HG03175 (cell line): Measurements from ENCODE around the gene MFGE8.

Experiments
- ATAC-seq: cut with Tn5 transposase; IDR thresholded peaks from one replicate; pipeline ENCODE4 v1.9.1; 2021; ENCODE audit warnings: mild to moderate bottlenecking, moderate library complexity; ENCODE audit not compliant: unreplicated experiment

Gene MFGE8

DNA sequence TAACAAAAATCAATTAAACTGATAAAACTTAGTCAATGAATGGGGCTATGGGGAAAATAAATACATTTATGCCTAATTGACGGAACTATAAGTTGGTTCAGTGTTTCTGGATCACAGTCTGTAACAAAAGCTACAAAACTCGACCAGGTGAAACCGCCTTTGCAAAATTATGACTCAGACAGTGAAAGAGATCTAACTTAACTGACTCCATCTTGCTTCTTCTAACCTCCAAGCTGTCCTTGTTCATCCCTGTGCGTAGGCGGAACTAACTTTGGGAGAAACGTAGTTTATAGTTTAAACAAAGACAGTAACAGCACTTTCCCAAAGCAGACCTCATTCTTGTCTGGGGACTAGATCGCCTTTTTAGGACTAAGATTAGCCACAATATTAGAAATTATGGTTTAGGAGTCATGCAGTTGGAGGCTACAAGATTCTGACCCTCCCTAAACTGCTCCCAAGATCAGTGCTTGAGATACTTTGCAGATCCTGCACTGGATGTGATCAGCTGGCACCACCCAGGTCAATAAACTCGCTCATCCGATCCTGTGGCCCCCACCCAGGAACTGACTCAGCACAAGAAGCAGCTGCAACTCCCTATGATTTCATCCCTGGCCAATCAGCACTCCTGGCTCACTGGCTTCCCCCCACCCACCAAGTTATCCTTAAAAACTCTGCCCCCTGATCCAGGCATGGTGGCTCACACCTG lies 7.2 kb upstream of the MFGE8 start:
- no peak for ATAC-seq

DNA sequence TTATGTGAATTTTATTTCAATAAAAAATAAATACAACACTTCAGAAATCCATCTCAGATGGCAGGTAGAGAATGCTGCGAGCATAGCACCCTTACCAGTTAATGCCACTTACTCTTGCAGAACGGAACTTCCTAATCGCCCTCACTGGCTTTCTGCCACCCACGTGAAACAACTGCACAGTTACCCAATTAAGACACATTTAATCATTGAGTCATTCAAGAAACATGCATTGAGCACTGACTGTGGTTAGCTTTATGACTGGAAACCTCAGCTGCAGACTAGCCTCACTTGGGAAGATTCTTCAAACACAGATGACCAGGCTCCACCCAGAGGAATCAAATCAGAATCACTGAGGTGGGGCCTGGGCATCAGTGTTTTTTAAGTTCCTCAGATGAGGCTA lies 5.6 kb upstream of the MFGE8 start:
- ATAC-seq: peak; percentile 71

DNA sequence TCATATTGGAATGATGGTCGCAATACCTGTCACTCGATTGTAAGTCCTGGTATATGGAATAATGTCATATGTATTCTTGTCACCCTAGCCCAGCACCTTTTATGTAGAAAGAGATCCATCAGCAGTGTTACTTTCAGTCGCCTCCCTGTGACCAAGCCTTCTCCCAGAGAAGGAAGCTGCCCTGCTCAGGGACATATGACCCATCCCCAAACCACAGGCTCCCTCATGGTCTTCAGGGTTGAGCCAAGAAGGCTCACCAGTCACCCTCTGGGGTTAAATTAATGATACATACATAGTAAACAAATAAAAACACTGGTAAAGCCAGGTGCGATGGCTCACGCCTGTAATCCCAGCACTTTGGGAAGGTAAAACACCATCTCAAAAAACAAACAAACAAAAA lies 4.6 kb upstream of the MFGE8 start:
- no peak for ATAC-seq

DNA sequence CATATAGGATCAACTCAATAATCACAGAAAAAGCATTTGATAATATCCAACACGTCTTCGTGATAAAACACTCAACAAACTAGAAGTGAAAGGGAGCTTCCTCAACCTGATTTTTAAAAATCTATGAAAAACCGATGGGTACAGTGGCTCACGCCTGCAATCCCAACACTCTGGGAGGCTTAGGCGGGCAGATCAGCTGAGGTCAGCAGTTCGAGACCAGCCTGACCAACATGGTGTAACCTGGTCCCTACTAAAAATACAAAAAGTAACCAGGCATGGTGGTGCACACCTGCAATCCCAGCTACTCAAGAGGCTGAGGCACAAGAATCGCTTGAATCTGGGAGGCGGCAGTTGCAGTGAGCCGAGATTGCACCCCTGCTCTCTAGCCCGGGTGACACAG lies 2.2 kb upstream of the MFGE8 start:
- no peak for ATAC-seq

DNA sequence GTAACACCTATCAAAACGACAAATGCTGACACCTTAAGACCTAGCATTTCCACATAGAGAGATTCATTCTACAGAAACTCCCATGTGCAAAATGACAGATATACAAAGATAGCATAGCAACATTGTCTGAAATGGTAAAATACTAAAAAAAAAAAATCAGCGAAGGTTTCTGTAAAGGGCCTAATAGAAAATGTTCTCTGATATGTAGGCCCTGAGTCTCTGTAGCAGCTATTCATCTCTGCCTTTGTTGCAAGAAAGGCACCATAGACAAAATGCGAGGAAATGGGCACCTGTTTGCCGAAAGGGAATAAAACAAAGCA lies 631 bp upstream of the MFGE8 start:
- ATAC-seq: no peak

DNA sequence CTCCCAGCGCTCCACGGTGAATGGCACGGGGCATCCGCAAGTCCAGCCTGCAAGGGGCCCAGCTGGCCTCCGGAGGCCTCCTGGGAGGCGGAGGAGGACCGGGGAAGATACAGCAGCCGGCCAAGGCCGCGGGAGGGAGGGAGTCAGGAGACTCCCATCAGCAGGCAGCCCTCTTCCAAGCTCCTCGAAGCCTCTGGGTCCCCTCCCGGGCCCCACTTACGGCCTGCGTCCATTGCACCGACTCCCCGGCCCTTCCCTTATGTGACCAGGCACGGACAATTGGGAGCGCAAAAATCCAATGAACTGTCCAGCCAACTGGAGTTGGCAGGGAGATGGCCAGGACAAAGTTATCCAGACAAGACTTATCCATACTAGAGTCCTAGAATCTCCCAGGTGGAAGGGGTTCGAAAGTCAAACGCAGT lies 668 bp downstream of the MFGE8 start:
- no peak for ATAC-seq

DNA sequence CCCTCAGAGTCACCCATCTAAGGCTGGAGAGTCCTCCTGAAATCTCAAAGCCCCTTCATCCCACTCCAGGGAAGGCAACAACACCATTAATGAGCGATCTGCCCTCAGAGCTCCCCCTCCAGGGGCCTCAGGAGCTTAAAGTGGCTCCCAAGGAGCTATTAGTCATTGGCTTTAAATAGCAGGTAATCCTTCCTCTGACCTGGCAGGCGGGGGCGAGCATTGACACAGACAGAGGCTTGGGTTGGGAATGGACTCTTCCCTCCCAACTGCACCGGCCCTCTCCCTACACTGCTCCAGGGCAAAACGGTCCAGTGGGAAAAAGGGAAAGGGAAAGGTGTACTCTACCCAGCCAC lies 1.4 kb downstream of the MFGE8 start:
- ATAC-seq: no peak

DNA sequence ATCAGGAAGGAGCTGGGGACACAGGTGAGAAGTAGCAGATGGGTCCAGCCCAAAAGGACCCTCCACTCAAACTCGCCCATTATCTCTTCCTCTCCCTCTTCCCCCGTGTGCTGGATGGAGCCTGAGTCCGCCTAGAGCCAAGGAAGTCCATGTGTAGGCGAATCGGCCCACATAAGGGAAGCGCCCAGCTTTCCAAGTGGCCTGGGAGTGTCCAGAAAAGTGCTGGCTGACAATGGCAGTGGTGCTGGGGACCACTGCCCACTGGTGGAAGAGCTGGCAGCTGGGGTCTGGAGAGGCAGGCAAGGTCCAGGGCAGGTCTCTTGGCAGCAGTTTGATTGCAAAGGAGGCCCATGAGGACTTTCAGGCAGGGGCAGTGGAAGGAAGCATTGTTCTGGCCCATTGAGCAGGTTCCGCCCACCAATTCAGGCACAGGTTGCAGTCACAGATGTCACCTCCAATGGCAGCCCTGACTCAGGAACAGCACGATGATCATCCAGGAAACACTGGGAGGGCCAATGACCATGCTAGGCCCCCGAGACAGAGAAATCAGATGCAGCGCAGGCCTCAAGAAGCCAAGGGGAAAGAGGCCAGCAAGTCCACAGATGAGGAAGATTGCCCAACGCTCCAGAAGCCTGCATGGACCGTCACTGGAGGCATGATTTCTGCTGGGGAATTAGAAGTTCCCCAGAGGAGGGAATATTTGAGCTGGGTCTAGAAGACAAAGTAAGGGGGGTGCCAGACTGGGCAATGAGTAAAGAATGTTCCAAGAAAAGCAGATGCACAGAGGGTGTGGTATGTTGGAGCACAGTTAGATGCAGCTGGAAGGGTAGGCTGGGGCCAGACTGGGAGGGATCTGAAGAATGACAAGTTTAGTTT lies 3.0 kb downstream of the MFGE8 start:
- ATAC-seq: no peak

DNA sequence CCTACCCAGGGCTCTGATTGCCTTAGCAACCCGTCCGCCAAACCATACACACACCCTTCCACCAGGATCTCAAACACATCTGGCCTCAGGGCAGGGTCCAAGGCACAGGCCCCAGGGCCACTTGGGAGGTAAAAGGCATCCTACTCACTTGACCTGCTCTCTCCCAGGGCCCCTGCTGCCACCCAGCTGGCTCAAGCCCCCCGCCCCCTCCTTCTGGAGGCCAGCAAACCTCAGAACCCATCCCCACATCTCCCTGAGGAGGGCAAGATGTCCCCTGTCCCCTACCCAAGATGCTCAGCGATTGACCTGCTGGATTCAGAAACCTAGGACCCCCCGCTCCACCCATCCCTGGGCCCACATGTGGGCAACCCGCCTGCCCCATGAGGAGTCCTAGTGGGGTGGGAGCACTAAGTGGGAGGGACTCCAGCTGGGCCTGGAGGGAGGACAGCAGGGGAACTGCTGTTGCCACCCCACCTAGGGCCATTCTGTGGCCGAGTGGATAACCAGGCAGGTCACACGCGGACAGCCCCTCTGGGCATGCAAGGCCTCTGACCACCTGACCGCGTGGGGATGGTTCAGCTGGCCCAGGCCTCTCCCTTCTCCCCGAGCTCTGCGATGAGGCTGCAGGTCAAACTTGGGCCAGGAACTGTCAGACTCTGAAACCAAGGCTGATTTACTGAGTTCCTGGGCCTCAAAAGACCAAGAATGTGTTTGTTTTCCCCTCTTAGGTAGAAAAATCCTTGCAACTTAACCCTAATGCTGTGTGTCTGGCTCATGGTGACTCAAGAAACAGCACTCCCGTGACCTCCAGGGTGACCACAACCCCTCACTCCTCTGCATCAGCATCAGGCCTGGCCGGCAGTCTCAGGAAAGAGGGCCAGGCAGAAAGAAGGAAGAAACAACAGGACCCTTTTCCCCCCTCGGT lies 4.2 kb downstream of the MFGE8 start:
- ATAC-seq: no peak

DNA sequence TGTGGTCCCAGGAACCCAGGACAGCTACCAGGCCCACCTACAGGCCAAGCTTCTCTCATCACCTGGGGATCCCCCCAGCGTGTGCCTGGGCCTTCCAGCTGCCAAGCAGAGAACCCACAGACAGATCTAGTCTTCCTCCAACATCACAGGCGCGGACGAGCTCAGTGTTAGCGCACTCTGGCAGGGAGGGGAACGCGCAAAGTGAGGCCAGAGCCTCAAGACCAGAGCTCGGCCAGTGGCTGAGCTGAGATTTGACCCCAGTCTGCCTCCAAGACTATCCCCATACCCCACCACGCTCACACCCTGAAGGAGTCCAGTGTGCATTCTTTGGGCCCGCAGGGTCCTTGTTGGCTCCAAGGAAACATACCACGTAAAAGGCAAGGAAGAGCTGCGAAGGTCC lies 5.1 kb downstream of the MFGE8 start:
- no peak for ATAC-seq

DNA sequence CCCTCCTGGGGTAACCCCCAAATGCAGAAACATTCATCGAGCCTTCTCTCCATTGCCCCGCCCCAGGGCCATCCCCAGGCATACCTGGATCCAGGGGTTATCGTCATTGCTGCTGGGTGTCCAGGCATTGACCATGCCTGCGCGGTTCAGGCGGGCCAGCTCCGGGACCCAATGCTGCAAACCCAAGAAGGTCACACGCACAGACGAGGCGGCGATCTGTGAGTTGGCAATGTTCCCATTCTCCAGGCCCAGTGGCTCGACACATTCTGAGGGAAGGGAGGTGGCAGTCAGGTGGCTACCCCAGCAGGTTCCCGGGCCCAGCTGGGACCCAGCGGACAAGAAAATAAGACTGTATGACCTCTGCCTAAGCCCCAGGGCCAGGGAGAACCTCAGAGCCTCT lies 6.1 kb downstream of the MFGE8 start:
- no peak for ATAC-seq

DNA sequence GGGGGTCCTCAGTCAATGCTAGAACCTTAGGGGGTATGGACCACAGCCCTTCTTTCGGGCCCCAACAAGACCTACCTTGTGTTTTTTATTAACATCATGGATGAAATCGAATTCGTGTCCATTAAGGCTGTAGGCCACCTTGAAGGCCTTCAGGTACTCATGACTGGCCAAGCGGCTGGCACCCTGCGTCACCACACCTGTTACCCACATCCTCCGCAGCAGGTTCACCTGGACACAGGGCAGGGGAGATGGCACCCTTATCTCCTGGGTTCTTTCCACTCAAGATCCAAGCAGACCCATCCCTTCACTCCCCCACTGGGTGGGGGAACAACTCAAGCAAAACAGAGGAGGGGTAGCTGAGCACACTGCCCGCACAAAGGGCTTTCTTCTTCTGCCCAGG lies 6.6 kb downstream of the MFGE8 start:
- ATAC-seq: no peak

DNA sequence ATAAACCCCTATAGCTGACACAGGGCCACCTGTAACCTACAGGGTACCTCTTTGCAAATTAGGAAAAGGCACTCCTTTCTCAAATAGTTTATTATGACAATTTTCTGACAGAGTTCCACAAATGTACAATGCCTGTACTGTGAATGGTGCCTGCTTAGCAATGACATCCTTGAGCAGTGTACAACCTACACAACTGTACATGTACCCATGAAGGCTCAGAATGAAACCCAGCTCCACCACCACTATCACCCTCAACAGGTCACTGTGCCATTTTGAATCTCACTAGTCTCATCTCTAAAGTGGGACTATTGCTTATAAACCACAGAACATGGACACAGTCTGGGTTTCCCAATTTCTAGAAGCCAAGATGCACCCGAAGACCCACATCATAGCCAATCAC lies 7.0 kb downstream of the MFGE8 start:
- no peak for ATAC-seq

DNA sequence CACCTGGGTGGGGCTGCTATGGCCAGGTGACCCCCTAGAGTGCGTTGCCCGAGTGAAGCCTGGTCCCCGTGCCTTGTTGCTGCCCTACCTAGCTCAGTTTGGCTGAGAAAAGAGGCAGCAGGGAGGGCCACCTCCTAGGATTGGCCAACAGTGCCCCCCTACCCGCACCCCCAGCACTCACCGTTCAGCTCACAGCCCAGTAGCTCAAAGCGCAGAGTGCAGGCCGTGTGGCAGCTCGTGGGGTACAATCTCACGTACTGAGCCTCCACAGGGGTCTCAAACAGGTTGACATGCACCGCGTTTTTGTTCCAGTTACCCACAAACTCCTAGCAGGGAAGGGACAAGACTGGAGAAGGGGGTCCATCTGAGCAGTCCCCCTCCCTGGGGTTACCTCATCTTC lies 7.6 kb downstream of the MFGE8 start:
- ATAC-seq: no peak

DNA sequence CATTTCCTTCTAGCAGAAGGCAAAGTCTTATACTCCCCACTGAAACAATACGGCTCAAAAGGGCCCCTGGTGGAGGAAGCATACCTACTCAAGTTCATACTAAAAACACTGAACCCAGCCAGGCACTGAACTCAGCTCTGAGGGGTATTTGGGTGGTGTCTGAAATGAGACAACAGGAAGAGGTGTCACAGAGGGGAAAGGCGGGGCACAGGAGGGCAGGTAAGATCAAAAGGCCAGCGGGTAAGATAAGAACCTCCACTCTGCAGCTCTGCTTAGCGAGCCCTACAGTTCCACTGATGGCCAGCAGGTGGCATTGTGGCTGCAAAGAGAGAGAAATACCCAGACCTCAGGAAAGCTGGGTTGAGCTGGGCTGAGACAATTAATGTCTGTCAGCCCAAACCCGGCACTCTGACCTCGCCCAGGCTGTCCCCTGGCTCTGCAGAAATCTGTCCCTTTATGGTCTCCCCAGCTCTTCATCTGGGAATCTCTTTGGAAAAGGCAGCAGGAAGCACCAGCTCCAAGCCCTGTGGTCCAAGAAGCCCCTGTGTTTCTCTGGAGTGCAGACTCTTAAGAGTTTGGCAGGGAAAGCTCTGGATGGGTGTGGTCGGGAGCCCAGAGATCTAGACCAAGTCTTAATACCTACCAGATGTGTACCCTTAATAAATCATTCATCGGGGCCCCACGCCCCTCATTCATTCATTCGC lies 8.4 kb downstream of the MFGE8 start:
- ATAC-seq: peak; percentile 89

DNA sequence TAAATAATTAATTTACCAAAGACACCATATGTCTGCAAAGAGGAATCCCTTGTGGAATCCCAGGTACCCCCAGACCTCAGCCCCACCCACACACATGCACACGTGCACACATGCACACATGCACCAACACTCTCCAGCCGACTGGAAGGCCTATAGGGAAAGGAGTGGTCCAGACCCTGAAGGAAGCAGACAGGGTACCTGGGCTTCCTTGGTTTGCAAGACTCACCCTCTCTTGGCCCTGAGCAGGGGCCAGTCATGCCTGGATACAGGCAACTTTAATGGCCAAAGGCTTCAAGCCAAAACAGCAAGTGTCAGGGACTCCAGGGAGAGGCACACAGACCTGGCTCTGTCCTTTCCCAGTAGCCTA lies 8.9 kb downstream of the MFGE8 start:
- no peak for ATAC-seq

DNA sequence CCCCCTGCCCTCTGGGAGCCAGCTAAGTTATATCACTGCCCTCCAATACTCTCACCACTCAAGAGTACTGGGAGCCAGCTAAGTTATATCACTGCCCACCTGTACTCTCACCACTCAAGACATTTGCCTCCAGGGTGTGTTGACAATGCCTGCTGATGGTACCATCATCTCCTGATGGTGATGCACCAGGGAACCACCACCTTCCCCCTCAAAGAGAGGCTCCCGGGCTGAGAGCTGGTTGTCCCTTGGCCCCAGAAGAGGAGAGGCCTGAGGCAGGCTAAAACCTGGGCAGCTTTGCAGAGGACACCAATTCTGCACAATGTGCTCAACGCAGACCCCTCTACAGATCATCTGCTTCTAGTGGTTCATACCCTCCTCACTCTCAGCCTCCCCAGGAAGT lies 10.3 kb downstream of the MFGE8 start:
- ATAC-seq: no peak

DNA sequence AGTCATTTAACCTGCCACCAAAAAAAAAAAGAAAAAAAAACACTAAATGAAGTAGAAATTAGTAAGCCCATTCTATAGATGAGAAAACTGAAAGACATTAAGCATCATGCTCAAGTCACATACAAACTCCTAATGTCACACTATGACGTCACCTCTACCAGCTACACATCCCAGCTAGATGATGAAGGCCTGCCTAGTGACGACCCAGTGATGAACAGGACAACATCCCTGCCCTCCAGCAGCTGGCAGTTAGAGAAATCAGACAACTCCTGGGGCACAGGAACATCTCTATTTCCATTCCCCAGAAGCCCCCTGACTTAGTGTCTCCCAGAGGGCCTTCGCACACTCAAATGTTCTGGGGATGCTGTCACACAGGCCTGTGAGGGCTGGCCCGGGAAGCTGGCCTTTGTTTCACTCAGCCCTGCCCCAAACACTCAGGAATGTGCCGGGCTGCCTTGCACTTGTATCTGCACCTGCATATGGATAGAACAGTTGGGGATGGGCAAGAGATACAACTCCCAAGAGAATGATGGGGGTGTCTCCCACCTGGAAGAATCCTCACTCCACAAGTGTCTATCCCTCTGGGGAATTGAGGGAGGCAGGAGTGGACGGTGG lies 10.9 kb downstream of the MFGE8 start:
- no peak for ATAC-seq

DNA sequence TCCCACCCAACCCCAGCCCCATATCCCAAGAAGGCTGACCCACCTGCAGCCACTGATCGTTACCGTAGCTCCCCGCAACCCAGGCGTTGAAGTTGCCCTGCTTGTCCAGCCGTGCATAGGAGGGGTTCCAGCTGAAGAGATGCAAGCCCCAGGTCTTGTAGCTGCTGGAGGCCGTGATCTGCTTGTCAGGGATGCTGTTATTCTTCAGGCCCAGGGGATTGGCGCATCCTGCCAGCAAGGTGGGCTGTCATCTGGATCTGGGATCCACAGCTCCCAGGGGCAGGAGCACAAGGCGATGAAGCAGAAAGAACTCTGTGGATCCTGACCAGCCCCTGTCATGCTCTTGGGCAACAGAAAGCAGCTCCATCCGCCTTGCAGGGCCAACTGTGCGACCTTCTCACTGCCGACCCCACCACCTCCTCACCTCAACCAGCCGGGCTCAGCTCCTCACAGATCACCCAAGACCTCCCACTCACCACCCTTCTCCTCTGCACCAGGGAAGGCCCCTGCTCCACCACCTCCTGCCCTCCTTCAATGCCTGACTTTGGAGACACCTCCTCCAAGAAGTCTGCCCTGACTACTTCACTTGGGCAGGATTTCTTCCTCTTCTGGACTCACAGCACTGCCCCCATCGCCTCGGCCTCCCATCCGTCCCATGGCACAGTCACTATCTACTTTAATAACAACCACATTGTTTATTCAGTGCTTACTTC lies 11.5 kb downstream of the MFGE8 start:
- no peak for ATAC-seq

DNA sequence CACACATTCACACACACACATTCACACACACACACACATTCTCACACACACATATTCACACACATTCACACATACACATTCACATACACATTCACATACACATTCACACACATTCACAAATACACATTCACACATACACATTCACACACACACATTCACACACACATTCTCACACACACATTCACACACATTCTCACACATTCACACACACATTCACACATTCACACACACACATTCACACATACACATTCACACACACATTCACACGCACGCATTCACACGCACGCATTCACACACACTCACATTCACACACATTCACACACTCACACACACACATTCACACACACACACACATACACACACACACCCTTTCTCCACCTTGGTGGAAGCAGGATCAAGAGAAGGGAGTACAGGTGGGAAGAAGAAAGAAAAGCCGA lies 12.2 kb downstream of the MFGE8 start:
- ATAC-seq: no peak
